HepG2 (cell line): ENCODE measurements around the gene MFSD11. TPM values are rescaled to one million over a fixed set of nuclear protein-coding genes. Genes with fewer than 3 reads are reported as not detected.

Source experiments
- MED1 ChIP-seq: sonication (generic); formaldehyde crosslinking; IDR thresholded peaks from 2 replicates; pipeline ENCODE4 v1.4.0; 2020; ENCODE audit warnings: missing genetic modification reagents
- MTA1 ChIP-seq: sonication (generic); formaldehyde crosslinking; IDR thresholded peaks from 2 replicates; pipeline ENCODE4 v1.4.0; 2020; ENCODE audit warnings: missing genetic modification reagents, mild to moderate bottlenecking, borderline replicate concordance
- REXO4 ChIP-seq: sonication (generic); formaldehyde crosslinking; IDR thresholded peaks from 2 replicates; pipeline ENCODE4 v1.8.0; 2022; ENCODE audit warnings: missing genetic modification reagents, mild to moderate bottlenecking, borderline replicate concordance
- SRSF1 ChIP-seq: fragments of 200-400 bp; formaldehyde crosslinking; optimal IDR thresholded peaks from 2 replicates; pipeline ENCODE3; 2017; ENCODE audit warnings: mild to moderate bottlenecking, low read depth, low read length, moderate library complexity
- ZNF207 ChIP-seq: fragments of 450-650 bp; IDR thresholded peaks from 2 replicates; pipeline ENCODE4 v1.6.1; 2016; ENCODE audit warnings: antibody characterized with exemption, borderline replicate concordance
- ZNF329 ChIP-seq: sonication (generic); formaldehyde crosslinking; IDR thresholded peaks from 2 replicates; pipeline ENCODE4 v1.9.0; 2021; ENCODE audit warnings: low read depth, mild to moderate bottlenecking, missing genetic modification reagents
- polyA plus RNA-seq, 8 experiments: library from polyadenylated mRNA; depleted of rRNA in 3 of 8; stranded (reverse) in 7 of 8; unstranded in 1 of 8; fragments of >200 nt; fragmentation: Illumina TruSeq in 4 of 8; extraction: Trizol in 4 of 8; gene quantifications; 2 replicates each; pipeline versions ENCODE4 v1.2.1 to v1.2.3, GENCODE V29; 2011 to 2016; ENCODE audit warnings: low read depth in 4 of 8, missing spikeins in 1 of 8, mixed read lengths in 1 of 8; ENCODE audit not compliant: insufficient read depth in 1 of 8
- total RNA-seq, 5 experiments: library from RNA; depleted of rRNA; stranded (reverse); fragments of >200 nt; fragmentation: Illumina TruSeq; extraction: Trizol; gene quantifications; 2 replicates each; pipeline ENCODE4 v1.2.3, GENCODE V29; 2016; ENCODE audit warnings: low read depth in 1 of 5
- TF ChIP-seq, protein P1 (sequence below), 2 experiments: sonication (generic) in 1 of 2; formaldehyde crosslinking in 1 of 2; IDR thresholded peaks; 2 replicates each; pipeline versions ENCODE4 v1.4.0 to v1.6.1; 2016 to 2020; ENCODE audit warnings: borderline replicate concordance in 1 of 2, low read depth in 1 of 2, mild to moderate bottlenecking in 1 of 2, missing genetic modification reagents in 1 of 2
- TF ChIP-seq, protein P2 (sequence below): sonication (generic); formaldehyde crosslinking; IDR thresholded peaks from 2 replicates; pipeline ENCODE4 v1.8.0; 2023; ENCODE audit warnings: mild to moderate bottlenecking, missing genetic modification reagents
- TF ChIP-seq, protein P3 (sequence below): sonication (generic); formaldehyde crosslinking; conservative IDR thresholded peaks from 2 replicates; pipeline ENCODE4 v1.4.0; 2020; ENCODE audit warnings: missing genetic modification reagents
- TF ChIP-seq, protein P4 (sequence below): IDR thresholded peaks from 2 replicates; pipeline ENCODE4 v1.6.1; 2016; ENCODE audit warnings: low read depth, borderline replicate concordance
- TF ChIP-seq, protein P5 (sequence below): sonication (generic); formaldehyde crosslinking; IDR thresholded peaks from 2 replicates; pipeline ENCODE4 v1.9.0; 2021; ENCODE audit warnings: missing genetic modification reagents, borderline replicate concordance
- TF ChIP-seq, protein P6 (sequence below): sonication (generic); formaldehyde crosslinking; IDR thresholded peaks from 2 replicates; pipeline ENCODE4 v1.4.0; 2020; ENCODE audit warnings: low read depth, missing genetic modification reagents

MFSD11 gene
- total and polyA plus RNA-seq, 2 of the 13 experiments (the other 11 are each of a cell fraction or from before 2014, with no cell fraction given), result 26.1 to 36.3 TPM

DNA sequence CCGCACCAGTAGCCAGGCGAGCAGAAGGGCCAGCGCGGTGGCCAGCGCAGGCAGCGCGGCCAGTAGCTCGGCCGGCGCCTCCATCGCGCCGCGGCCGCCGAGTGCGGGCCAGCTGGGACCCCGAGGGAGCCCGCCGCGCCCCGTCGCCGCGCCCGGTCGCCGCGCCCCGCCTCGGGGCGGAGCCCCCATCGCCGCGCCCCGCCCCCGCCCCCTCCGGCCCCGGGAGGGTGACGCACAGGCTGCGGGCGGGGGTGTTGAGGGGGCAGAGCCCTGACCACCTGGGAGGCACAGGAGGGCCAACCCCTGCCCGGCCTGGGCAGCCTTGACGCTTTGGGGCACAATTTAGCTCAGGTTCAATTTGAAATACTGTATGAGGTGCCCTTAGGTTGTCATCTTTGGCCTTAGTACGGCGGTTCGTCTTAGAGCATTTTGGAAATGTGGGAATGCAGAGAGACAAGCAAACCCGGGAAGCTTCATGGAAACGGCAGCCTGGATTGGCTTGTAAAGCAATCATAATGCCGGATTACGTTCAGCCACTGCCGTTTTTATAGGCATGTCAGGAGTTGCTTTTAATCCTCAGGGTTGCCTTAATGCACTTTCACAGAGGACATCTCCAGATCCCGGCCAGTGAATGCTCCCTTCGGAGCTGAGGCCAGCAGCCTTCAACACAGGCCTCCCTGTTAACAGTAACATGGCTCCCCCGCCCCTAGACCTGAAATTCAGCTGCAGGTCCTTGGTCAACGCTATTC lies 26.9 kb upstream of the MFSD11 start, which contains the start of gene MXRA7 (continued):
- TF ChIP-seq, protein P1, sequence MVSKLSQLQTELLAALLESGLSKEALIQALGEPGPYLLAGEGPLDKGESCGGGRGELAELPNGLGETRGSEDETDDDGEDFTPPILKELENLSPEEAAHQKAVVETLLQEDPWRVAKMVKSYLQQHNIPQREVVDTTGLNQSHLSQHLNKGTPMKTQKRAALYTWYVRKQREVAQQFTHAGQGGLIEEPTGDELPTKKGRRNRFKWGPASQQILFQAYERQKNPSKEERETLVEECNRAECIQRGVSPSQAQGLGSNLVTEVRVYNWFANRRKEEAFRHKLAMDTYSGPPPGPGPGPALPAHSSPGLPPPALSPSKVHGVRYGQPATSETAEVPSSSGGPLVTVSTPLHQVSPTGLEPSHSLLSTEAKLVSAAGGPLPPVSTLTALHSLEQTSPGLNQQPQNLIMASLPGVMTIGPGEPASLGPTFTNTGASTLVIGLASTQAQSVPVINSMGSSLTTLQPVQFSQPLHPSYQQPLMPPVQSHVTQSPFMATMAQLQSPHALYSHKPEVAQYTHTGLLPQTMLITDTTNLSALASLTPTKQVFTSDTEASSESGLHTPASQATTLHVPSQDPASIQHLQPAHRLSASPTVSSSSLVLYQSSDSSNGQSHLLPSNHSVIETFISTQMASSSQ (IDR thresholded peaks at IDR 0.05; ENCODE audit: low read depth), result no peak
- TF ChIP-seq, protein P1 (CRISPR knock-in tag; IDR thresholded peaks at IDR 0.05; ENCODE audit: borderline replicate concordance), result no peak
- no peak for TF ChIP-seq ZNF207
- TF ChIP-seq, protein P2, sequence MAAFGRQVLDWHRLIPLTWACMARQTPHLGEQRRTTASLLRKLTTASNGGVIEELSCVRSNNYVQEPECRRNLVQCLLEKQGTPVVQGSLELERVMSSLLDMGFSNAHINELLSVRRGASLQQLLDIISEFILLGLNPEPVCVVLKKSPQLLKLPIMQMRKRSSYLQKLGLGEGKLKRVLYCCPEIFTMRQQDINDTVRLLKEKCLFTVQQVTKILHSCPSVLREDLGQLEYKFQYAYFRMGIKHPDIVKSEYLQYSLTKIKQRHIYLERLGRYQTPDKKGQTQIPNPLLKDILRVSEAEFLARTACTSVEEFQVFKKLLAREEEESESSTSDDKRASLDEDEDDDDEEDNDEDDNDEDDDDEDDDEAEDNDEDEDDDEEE (CRISPR knock-in tag), result no peak
- no peak for TF ChIP-seq REXO4 (CRISPR knock-in tag)
- no peak for TF ChIP-seq MTA1 (CRISPR knock-in tag)
- TF ChIP-seq, protein P3, sequence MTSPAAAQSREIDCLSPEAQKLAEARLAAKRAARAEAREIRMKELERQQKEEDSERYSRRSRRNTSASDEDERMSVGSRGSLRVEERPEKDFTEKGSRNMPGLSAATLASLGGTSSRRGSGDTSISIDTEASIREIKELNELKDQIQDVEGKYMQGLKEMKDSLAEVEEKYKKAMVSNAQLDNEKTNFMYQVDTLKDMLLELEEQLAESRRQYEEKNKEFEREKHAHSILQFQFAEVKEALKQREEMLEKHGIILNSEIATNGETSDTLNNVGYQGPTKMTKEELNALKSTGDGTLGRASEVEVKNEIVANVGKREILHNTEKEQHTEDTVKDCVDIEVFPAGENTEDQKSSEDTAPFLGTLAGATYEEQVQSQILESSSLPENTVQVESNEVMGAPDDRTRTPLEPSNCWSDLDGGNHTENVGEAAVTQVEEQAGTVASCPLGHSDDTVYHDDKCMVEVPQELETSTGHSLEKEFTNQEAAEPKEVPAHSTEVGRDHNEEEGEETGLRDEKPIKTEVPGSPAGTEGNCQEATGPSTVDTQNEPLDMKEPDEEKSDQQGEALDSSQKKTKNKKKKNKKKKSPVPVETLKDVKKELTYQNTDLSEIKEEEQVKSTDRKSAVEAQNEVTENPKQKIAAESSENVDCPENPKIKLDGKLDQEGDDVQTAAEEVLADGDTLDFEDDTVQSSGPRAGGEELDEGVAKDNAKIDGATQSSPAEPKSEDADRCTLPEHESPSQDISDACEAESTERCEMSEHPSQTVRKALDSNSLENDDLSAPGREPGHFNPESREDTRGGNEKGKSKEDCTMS (CRISPR knock-in tag), result no peak
- TF ChIP-seq, protein P4, sequence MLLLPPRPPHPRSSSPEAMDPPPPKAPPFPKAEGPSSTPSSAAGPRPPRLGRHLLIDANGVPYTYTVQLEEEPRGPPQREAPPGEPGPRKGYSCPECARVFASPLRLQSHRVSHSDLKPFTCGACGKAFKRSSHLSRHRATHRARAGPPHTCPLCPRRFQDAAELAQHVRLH (CRISPR knock-in tag), result peak; percentile 62; the same call in 1 of the 2 replicates
- TF ChIP-seq SRSF1, result no peak
- TF ChIP-seq MED1 (CRISPR knock-in tag), result no peak
- TF ChIP-seq, protein P5, sequence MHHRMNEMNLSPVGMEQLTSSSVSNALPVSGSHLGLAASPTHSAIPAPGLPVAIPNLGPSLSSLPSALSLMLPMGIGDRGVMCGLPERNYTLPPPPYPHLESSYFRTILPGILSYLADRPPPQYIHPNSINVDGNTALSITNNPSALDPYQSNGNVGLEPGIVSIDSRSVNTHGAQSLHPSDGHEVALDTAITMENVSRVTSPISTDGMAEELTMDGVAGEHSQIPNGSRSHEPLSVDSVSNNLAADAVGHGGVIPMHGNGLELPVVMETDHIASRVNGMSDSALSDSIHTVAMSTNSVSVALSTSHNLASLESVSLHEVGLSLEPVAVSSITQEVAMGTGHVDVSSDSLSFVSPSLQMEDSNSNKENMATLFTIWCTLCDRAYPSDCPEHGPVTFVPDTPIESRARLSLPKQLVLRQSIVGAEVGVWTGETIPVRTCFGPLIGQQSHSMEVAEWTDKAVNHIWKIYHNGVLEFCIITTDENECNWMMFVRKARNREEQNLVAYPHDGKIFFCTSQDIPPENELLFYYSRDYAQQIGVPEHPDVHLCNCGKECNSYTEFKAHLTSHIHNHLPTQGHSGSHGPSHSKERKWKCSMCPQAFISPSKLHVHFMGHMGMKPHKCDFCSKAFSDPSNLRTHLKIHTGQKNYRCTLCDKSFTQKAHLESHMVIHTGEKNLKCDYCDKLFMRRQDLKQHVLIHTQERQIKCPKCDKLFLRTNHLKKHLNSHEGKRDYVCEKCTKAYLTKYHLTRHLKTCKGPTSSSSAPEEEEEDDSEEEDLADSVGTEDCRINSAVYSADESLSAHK (CRISPR knock-in tag), result no peak
- TF ChIP-seq, protein P6, sequence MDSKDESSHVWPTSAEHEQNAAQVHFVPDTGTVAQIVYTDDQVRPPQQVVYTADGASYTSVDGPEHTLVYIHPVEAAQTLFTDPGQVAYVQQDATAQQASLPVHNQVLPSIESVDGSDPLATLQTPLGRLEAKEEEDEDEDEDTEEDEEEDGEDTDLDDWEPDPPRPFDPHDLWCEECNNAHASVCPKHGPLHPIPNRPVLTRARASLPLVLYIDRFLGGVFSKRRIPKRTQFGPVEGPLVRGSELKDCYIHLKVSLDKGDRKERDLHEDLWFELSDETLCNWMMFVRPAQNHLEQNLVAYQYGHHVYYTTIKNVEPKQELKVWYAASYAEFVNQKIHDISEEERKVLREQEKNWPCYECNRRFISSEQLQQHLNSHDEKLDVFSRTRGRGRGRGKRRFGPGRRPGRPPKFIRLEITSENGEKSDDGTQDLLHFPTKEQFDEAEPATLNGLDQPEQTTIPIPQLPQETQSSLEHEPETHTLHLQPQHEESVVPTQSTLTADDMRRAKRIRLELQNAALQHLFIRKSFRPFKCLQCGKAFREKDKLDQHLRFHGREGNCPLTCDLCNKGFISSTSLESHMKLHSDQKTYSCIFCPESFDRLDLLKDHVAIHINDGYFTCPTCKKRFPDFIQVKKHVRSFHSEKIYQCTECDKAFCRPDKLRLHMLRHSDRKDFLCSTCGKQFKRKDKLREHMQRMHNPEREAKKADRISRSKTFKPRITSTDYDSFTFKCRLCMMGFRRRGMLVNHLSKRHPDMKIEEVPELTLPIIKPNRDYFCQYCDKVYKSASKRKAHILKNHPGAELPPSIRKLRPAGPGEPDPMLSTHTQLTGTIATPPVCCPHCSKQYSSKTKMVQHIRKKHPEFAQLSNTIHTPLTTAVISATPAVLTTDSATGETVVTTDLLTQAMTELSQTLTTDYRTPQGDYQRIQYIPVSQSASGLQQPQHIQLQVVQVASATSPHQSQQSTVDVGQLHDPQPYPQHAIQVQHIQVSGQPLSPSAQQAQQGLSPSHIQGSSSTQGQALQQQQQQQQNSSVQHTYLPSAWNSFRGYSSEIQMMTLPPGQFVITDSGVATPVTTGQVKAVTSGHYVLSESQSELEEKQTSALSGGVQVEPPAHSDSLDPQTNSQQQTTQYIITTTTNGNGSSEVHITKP (CRISPR knock-in tag), result 0 out of 2 replicates have a peak, but pooled peaks have one; percentile 24
- TF ChIP-seq ZNF329 (CRISPR knock-in tag), result no peak
